Trophoblast cell (in vitro differentiated cells and primary cell): ENCODE measurements around the gene TMIGD2.

ENCODE experiments used
- DNase-seq, 2 donors: peaks; one replicate each; pipeline ENCODE4 v3.0.0-alpha.2; 2016
- H2AFZ ChIP-seq: 2 replicates; pipeline ENCODE4 v1.6.1; 2013; ENCODE audit warnings: low read length, moderate library complexity, mild to moderate bottlenecking; ENCODE audit not compliant: insufficient read depth, poor library complexity
- H2AK5ac ChIP-seq: 2 replicates; pipeline ENCODE4 v1.6.1; 2013; ENCODE audit warnings: mild to moderate bottlenecking, low read length
- H2BK120ac ChIP-seq: 2 replicates; pipeline ENCODE4 v1.6.1; 2013; ENCODE audit warnings: low read length, mild to moderate bottlenecking, moderate library complexity; ENCODE audit not compliant: insufficient read depth, poor library complexity
- H2BK12ac ChIP-seq: 2 replicates; pipeline ENCODE4 v1.6.1; 2013; ENCODE audit warnings: mild to moderate bottlenecking, low read length, moderate library complexity
- H2BK5ac ChIP-seq: 2 replicates; pipeline ENCODE4 v1.6.1; 2013; ENCODE audit warnings: low read length, low read depth, moderate library complexity, mild to moderate bottlenecking; ENCODE audit not compliant: poor library complexity
- H3K14ac ChIP-seq: 2 replicates; pipeline ENCODE4 v1.6.1; 2013; ENCODE audit warnings: mild to moderate bottlenecking, low read length
- H3K18ac ChIP-seq: 2 replicates; pipeline ENCODE4 v1.6.1; 2013; ENCODE audit warnings: mild to moderate bottlenecking, low read length
- H3K23ac ChIP-seq: 2 replicates; pipeline ENCODE4 v1.6.1; 2013; ENCODE audit warnings: low read length
- H3K27ac ChIP-seq: 2 replicates; pipeline ENCODE4 v1.5.1; 2013; ENCODE audit warnings: low read depth, mild to moderate bottlenecking, inconsistent platforms, low read length, moderate library complexity
- H3K27me3 ChIP-seq: 2 replicates; pipeline ENCODE4 v1.6.1; 2013; ENCODE audit warnings: inconsistent platforms, mild to moderate bottlenecking, low read length, moderate library complexity; ENCODE audit not compliant: insufficient read depth
- H3K36me3 ChIP-seq, 2 experiments: 1 replicate in 1 of 2; 2 replicates in 1 of 2; pipeline ENCODE4 v1.6.1; 2013; ENCODE audit warnings: low read length in 2 of 2, mild to moderate bottlenecking in 2 of 2, moderate library complexity in 1 of 2; ENCODE audit not compliant: insufficient read depth in 2 of 2, control insufficient read depth in 1 of 2
- H3K4ac ChIP-seq: 2 replicates; pipeline ENCODE4 v1.6.1; 2013; ENCODE audit warnings: low read depth, mild to moderate bottlenecking, low read length, moderate library complexity
- H3K4me1 ChIP-seq, 2 experiments: 1 replicate in 1 of 2; 2 replicates in 1 of 2; pipeline ENCODE4 v1.6.1; 2013; ENCODE audit warnings: low read length in 2 of 2, mild to moderate bottlenecking in 2 of 2, moderate library complexity in 1 of 2; ENCODE audit not compliant: insufficient read depth in 2 of 2, control insufficient read depth in 1 of 2
- H3K4me2 ChIP-seq: 2 replicates; pipeline ENCODE4 v1.6.1; 2013; ENCODE audit warnings: inconsistent platforms, mild to moderate bottlenecking, low read length, moderate library complexity
- H3K4me3 ChIP-seq: 2 replicates; pipeline ENCODE4 v1.5.1; 2013; ENCODE audit warnings: mild to moderate bottlenecking, low read depth, low read length, inconsistent platforms
- H3K79me1 ChIP-seq: one replicate; pipeline ENCODE4 v1.6.1; 2013; ENCODE audit warnings: low read length
- H3K79me2 ChIP-seq: 2 replicates; pipeline ENCODE4 v1.6.1; 2013; ENCODE audit warnings: low read length, mild to moderate bottlenecking; ENCODE audit not compliant: control insufficient read depth, insufficient read depth, poor library complexity
- H3K9ac ChIP-seq: 2 replicates; pipeline ENCODE4 v1.6.1; 2013; ENCODE audit warnings: mild to moderate bottlenecking, low read length
- H3K9me3 ChIP-seq: 2 replicates; pipeline ENCODE4 v1.6.1; 2013; ENCODE audit warnings: low read depth, mild to moderate bottlenecking, control low read depth, inconsistent platforms, low read length; ENCODE audit not compliant: insufficient read depth
- H4K12ac ChIP-seq: 2 replicates; pipeline ENCODE4 v1.6.1; 2013; ENCODE audit warnings: low read depth, mild to moderate bottlenecking, low read length, moderate library complexity
- H4K8ac ChIP-seq: 2 replicates; pipeline ENCODE4 v1.6.1; 2013; ENCODE audit warnings: low read depth, mild to moderate bottlenecking, low read length, moderate library complexity
- H4K91ac ChIP-seq: one replicate; pipeline ENCODE4 v1.6.1; 2013; ENCODE audit warnings: low read depth, mild to moderate bottlenecking, low read length, moderate library complexity
- WGBS: extraction: QIAGEN DNeasy Blood & Tissue Kit; methylation state at CpG from one replicate; pipeline ENCODE4 v1.1.7; 2013; ENCODE audit warnings: missing lambda C conversion rate; ENCODE audit not compliant: insufficient read length, insufficient coverage; ENCODE audit errors: extremely low coverage; 5-methylcytosine and 5-hydroxymethylcytosine counted together

The TMIGD2 gene

DNA sequence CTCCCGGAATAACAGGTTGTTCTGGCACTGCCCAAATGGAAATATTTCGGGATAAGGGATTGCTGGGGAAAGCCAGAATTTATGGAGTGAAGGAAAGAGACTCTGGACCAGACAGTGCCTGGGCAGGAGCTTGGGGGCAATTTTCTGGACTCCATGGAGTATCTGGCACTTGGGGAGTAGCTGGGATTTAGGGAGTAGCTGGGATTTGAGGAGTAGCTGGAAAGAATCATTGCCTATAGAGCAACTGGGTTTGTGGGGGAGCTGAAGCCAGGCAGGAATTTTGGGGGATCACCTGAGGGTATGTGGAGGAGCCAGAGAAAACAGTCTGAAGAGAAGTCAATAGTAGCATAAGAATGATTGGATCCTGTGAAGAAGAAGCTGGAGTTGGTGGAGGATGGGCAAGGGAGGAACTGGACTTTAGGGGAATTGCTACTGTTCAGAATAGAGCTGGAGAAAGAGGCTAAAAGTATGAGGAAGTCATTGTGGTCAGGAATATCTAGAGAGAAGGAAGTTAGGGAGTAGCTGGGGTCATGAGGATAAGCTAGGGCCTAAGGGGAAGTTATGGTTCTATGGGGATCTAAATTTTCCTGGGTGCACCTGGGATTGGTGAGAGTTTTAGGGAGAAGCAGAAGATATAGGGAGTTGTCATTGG is 17.0 kb upstream of the TMIGD2 start:
- Histone ChIP-seq H3K9ac (no peak overlapping the region), H3K9me3 (peaks cover 9% of the 10 kb centered on the region), H2BK12ac (no peak overlapping the region), H3K79me1 (no peaks in the 10 kb centered on the region), H4K12ac (no peak overlapping the region), H3K4me1 (no peaks in the 10 kb centered on the region), H3K36me3 (peaks cover 0 to 5% of the 10 kb centered on the region in 2 experiments), H3K27ac (no peak overlapping the region), H2BK120ac (no peak overlapping the region), H2BK5ac (no peak overlapping the region), H3K79me2 (no peaks in the 10 kb centered on the region), H4K8ac (no peak overlapping the region), H3K23ac (no peak overlapping the region), H3K4ac (no peak overlapping the region), H3K4me3 (no peak overlapping the region), H3K18ac (no peak overlapping the region), H3K14ac (no peak overlapping the region), H3K27me3 (no peaks in the 10 kb centered on the region), H2AK5ac (no peak overlapping the region), H2AFZ (no peak overlapping the region), H4K91ac (no peak overlapping the region), H3K4me2 (no peak overlapping the region)
- WGBS, result no CpG with 5 or more reads among the region's 2 CpGs
- DNase-seq, result no peak

GRCh38 chr19:4318460-4318859 is 16.3 kb upstream of the TMIGD2 start:
- no peaks in the 10 kb centered on the region for H3K36me3 ChIP-seq
- H4K12ac ChIP-seq, result no peak overlapping the region
- no peak overlapping the region for H2BK12ac ChIP-seq
- H3K27ac ChIP-seq, result no peak overlapping the region
- no peaks in the 10 kb centered on the region for H3K27me3 ChIP-seq
- H3K4ac ChIP-seq, result no peak overlapping the region
- H3K23ac ChIP-seq, result no peak overlapping the region
- H4K91ac ChIP-seq, result no peak overlapping the region
- no peaks in the 10 kb centered on the region for H3K79me1 ChIP-seq
- H3K79me2 ChIP-seq, result no peaks in the 10 kb centered on the region
- no CpG with 5 or more reads among the region's 7 CpGs for WGBS
- no peak overlapping the region for H3K4me2 ChIP-seq
- H2AK5ac ChIP-seq, result no peak overlapping the region
- no peak overlapping the region for H2AFZ ChIP-seq
- no peak overlapping the region for H2BK120ac ChIP-seq
- peaks cover 9% of the 10 kb centered on the region for H3K9me3 ChIP-seq
- no peak overlapping the region for H3K14ac ChIP-seq
- no peaks in the 10 kb centered on the region for H3K4me1 ChIP-seq
- no peak overlapping the region for H3K9ac ChIP-seq
- H4K8ac ChIP-seq, result no peak overlapping the region
- no peak overlapping the region for H2BK5ac ChIP-seq
- DNase-seq, result no peak
- H3K18ac ChIP-seq, result no peak overlapping the region
- H3K4me3 ChIP-seq, result no peak overlapping the region

GRCh38 chr19:4316956-4317355 is 14.8 kb upstream of the TMIGD2 start:
- Histone ChIP-seq H3K79me1 (no peaks in the 10 kb centered on the region), H2BK12ac (no peak overlapping the region), H2BK5ac (no peak overlapping the region), H3K9me3 (peaks cover 6% of the 10 kb centered on the region), H2AFZ (no peak overlapping the region), H2AK5ac (no peak overlapping the region), H3K27me3 (no peaks in the 10 kb centered on the region), H3K4me1 (no peaks in the 10 kb centered on the region), H4K8ac (no peak overlapping the region), H4K12ac (no peak overlapping the region), H2BK120ac (no peak overlapping the region), H3K4me2 (no peak overlapping the region), H3K23ac (no peak overlapping the region), H3K36me3 (no peaks in the 10 kb centered on the region), H3K4ac (no peak overlapping the region), H3K79me2 (no peaks in the 10 kb centered on the region), H3K18ac (no peak overlapping the region), H3K14ac (no peak overlapping the region), H3K27ac (no peak overlapping the region), H3K9ac (no peak overlapping the region), H4K91ac (no peak overlapping the region), H3K4me3 (no peak overlapping the region)
- DNase-seq, result no peak
- WGBS, result no CpG with 5 or more reads among the region's 9 CpGs

GRCh38 chr19:4313847-4314490 is 11.8 kb upstream of the TMIGD2 start:
- Histone ChIP-seq H4K91ac (no peak overlapping the region), H2BK12ac (no peak overlapping the region), H4K8ac (no peak overlapping the region), H3K36me3 (peaks cover 2 to 3% of the 10 kb centered on the region in 2 experiments), H3K79me1 (no peaks in the 10 kb centered on the region), H3K9ac (no peak overlapping the region), H2BK120ac (no peak overlapping the region), H3K27ac (no peak overlapping the region), H3K79me2 (no peaks in the 10 kb centered on the region), H3K23ac (no peak overlapping the region), H3K18ac (no peak overlapping the region), H2AK5ac (no peak overlapping the region), H3K4ac (no peak overlapping the region), H3K4me2 (no peak overlapping the region), H3K4me3 (no peak overlapping the region), H4K12ac (no peak overlapping the region), H3K27me3 (no peaks in the 10 kb centered on the region), H3K9me3 (peaks cover 4% of the 10 kb centered on the region), H3K14ac (no peak overlapping the region), H3K4me1 (no peaks in the 10 kb centered on the region), H2BK5ac (no peak overlapping the region), H2AFZ (no peak overlapping the region)
- no peak for DNase-seq
- no CpG with 5 or more reads among the region's 12 CpGs for WGBS
